Measurements from ENCODE around the gene CRACR2B.

The CRACR2B gene

GRCh38 chr11:837189-837989, 9.7 kb downstream of the CRACR2B start:
- DNase-seq, result no peak

- no peak for DNase-seq
Observed at GRCh38 chr11:837990-838307, 10.2 kb downstream of the CRACR2B start.

GRCh38 chr11:838441-839279, 10.9 kb downstream of the CRACR2B start:
- DNase-seq, result no peak

- DNase-seq, result no peak
Observed at GRCh38 chr11:839280-839623, 11.5 kb downstream of the CRACR2B start.

GRCh38 chr11:839875-840617, 12.3 kb downstream of the CRACR2B start:
- no peak for DNase-seq

- DNase-seq, result no peak
Observed at GRCh38 chr11:841981-842369, 14.3 kb downstream of the CRACR2B start.

GRCh38 chr11:842370-843002, 14.8 kb downstream of the CRACR2B start, which contains the start of the genes POLR2L and TSPAN4:
Gene POLR2L (minus strand): TSS chr11:842529. CDS start chr11:842508, 21 bp downstream.
Gene TSPAN4 (plus strand): TSS chr11:842852. CDS start chr11:850305, 7,453 bp downstream.
- DNase-seq, result peak; percentile 45 to 97 (median 82)

GRCh38 chr11:843086-843734, 15.5 kb downstream of the CRACR2B start:
- DNase-seq, result no peak

GRCh38 chr11:843818-844692, 16.3 kb downstream of the CRACR2B start:
- peak in 10 of 51 donors; percentile 16 to 61 (median 37) for DNase-seq

- DNase-seq, result peak in 17 of 51 donors; percentile 13 to 58 (median 28)
Observed at GRCh38 chr11:844693-845644, 17.2 kb downstream of the CRACR2B start.

- DNase-seq, result no peak
Observed at GRCh38 chr11:845872-846495, 18.3 kb downstream of the CRACR2B start.

GRCh38 chr11:846496-847098, 18.9 kb downstream of the CRACR2B start:
- DNase-seq, result no peak

- no peak for DNase-seq
Observed at GRCh38 chr11:847876-848275, 20.2 kb downstream of the CRACR2B start.

- DNase-seq, result peak in 14 of 51 donors; percentile 9 to 55 (median 20)
Observed at GRCh38 chr11:848380-848931, 20.7 kb downstream of the CRACR2B start.

- peak in 12 of 51 donors; percentile 11 to 55 (median 33) for DNase-seq
Observed at GRCh38 chr11:849104-849824, 21.5 kb downstream of the CRACR2B start.

GRCh38 chr11:849951-850774, 22.4 kb downstream of the CRACR2B start:
- no peak for DNase-seq
